Right cardiac atrium (tissue), 5 donors: ENCODE data around the gene CARD19. TPM values are rescaled to one million over a fixed set of nuclear protein-coding genes. Genes with fewer than 3 reads are reported as not detected.

Source experiments
- ATAC-seq, 2 donors: fragments of 200-7000 bp; cut with Tn5 transposase; one replicate each; pipeline versions ENCODE4 v1.8.0 to v1.9.1; 2020; ENCODE audit warnings: moderate library complexity in 2 of 2, mild to moderate bottlenecking in 1 of 2
- DNase-seq, 3 donors: peaks; one replicate each; pipeline ENCODE4 v3.0.0-alpha.2; 2020
- H3K27ac ChIP-seq: one replicate; pipeline ENCODE4 v1.5.1; 2013; ENCODE audit warnings: mild to moderate bottlenecking, low read length, control low read depth, moderate library complexity
- H3K27me3 ChIP-seq: one replicate; pipeline ENCODE4 v1.6.1; 2013; ENCODE audit not compliant: control insufficient read depth, insufficient read depth
- H3K4me1 ChIP-seq: one replicate; pipeline ENCODE4 v1.6.1; 2013; ENCODE audit warnings: low read length; ENCODE audit not compliant: control insufficient read depth, insufficient read depth
- H3K4me3 ChIP-seq: one replicate; pipeline ENCODE4 v1.5.1; 2013; ENCODE audit warnings: low read length, control low read depth
- H3K9me3 ChIP-seq: one replicate; pipeline ENCODE4 v1.6.1; 2013; ENCODE audit warnings: low read length; ENCODE audit not compliant: control insufficient read depth
- WGBS: extraction: QIAGEN DNeasy Blood & Tissue Kit; methylation state at CpG from one replicate; pipeline ENCODE4 v1.1.7; 2013; 5-methylcytosine and 5-hydroxymethylcytosine counted together
- intact Hi-C, 4 donors: fragments of 100-400 bp; cut with DNase I; formaldehyde crosslinking; loops; one replicate each; pipeline versions ENCODE4 v1.11.0 to v1.14.0; 2022 to 2023
- polyA plus RNA-seq: library from polyadenylated mRNA; stranded (reverse); fragments of 200-250 nt; gene quantifications from one replicate; pipeline ENCODE4 v1.2.3, GENCODE V29; 2013
- total RNA-seq, 4 donors: library from RNA; stranded (reverse); fragmentation: NEBNext Ultra II Directional; extraction: Animal tissue kit (Norgen Biotek cat#: 25700); gene quantifications; one replicate each; pipeline ENCODE4 v1.2.1, GENCODE V29; 2021
- donor health status: healthy with polysubstance abuse.
- donor health status: DM: no; HTN: yes; CAD: no.
- donor health status: DM: no; HTN: no; CAD: no.
- donor health status: DM: no; HTN: yes; CAD: no; lungs with severe emphysema.
- donor health status: DM: yes; HTN: yes; CAD: no.

CARD19 gene
- total and polyA plus RNA-seq, 5 donors = 17.7 to 30.3 (median 25.6) TPM

DNA sequence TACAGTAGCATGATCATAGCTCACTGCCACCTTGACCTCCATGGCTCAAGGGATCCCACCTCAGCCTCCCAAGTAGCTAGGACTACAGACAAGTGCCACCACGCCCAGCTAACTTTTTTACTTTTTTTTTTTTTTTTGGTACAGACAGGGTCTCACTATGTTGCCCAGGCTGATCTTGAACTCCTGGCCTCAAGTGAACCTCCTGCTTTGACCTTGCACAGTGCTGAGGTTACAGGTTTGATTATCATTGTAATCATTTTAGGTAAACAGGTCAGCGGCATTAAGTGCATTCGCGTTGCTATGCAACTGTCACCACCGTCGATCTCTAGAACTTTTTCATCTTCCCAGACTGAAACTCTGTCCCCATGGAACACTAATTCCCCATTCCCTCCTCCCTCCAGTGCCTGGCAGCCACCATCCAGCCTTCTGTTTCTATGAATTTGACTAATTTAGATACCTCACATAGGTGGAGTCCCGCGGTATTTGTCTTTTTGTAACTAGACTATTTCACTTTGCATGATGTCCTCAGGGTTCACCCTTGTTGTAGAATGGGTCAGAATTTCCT lies 5.8 kb upstream of the CARD19 start:
- Histone ChIP-seq H3K4me1 (no peaks in the 10 kb centered on the region), H3K27ac (no peak overlapping the region), H3K9me3 (no peaks in the 10 kb centered on the region), H3K4me3 (no peak overlapping the region), H3K27me3 (no peaks in the 10 kb centered on the region)
- WGBS = 86% methylated on average over 8 of the region's 8 CpGs
- DNase-seq (no peak), ATAC-seq (no peak)
- intact Hi-C loops = loop anchor here in 1 of 4 donors (10.0 kb wide), 1 partner anchor 365 kb away; the partner anchor contains the start of genes FAM120A and FAM120AOS

DNA sequence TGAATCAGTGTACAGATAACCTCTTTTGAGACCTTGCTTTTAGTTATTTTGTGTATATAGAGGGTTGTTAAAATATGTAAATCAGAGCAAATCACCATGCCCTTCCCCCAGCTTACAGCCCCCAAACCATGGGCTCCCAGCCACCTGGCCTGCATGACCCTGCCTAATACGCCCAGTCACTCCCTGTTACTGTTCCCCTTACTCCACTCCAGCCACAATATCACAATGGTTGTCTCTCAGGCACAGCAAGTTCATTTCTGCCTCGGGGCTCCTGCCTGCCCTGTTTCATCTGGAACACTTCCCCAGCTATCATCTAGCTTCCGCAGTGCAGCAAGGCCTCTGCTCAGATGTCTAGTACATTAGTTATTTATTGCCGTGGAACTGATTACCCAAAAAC lies 5.0 kb upstream of the CARD19 start:
- Histone ChIP-seq H3K27me3 (no peaks in the 10 kb centered on the region), H3K4me3 (no peak overlapping the region), H3K4me1 (no peaks in the 10 kb centered on the region), H3K27ac (no peak overlapping the region), H3K9me3 (no peaks in the 10 kb centered on the region)
- 86% methylated on average over 4 of the region's 4 CpGs for WGBS
- no peak for DNase-seq
- no peak for ATAC-seq
- intact Hi-C loops = loop anchor here in 1 of 4 donors (10.0 kb wide), 1 partner anchor 364 kb away; the partner anchor contains the start of genes FAM120A and FAM120AOS

GRCh38 chr9:93091453-93092081 lies 4.5 kb upstream of the CARD19 start:
- Histone ChIP-seq H3K27ac (no peak overlapping the region), H3K4me3 (no peak overlapping the region), H3K9me3 (no peaks in the 10 kb centered on the region), H3K4me1 (no peaks in the 10 kb centered on the region), H3K27me3 (no peaks in the 10 kb centered on the region)
- DNase-seq = no peak
- intact Hi-C loops = loop anchor here in 1 of 4 donors (10.0 kb wide), 1 partner anchor 363 kb away; the partner anchor contains the start of genes FAM120A and FAM120AOS
- no peak for ATAC-seq
- 76% methylated on average over 3 of the region's 3 CpGs for WGBS

DNA sequence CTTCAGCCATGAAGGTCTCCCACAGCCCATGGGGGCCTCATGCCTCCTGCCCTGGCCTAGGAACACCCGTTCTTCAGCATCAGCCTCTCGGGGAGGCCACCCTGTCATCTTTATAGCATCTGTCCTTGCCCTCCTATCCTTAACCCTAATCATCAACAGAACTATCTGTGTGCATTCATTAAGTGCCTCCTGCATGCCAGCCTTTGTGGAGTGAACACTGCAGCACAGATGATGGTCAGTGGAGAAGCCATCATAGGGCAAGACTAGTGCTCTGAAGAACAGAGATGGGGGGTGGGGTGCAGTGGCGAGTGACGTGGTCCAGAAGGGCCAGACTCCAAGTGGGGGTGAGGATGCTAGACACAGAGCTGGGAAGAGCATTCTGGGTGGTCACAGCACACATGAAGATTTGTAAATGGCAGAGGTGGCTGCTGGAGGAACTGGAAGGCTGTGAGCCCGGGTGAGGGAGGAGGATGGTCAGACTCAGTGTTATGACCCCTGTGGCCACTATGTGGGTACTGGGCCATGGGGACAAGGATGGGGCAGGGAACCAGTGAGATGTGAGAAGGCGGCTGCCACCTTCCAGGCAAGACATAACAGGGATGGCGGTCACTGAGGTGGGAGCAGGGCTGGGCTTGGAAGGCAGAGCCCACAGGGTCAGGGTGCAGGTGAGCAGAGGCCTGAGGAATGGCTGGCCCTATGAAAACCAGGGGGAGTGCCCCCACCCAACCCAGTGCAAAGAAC lies 3.6 kb upstream of the CARD19 start:
- intact Hi-C loops = loop anchor here in 1 of 4 donors (10.0 kb wide), 1 partner anchor 362 kb away; the partner anchor contains the start of genes FAM120A and FAM120AOS
- H3K27me3 ChIP-seq = no peaks in the 10 kb centered on the region
- H3K4me1 ChIP-seq = no peaks in the 10 kb centered on the region
- no peak overlapping the region for H3K4me3 ChIP-seq
- no peak for DNase-seq
- ATAC-seq = no peak
- no peak overlapping the region for H3K27ac ChIP-seq
- WGBS = 85% methylated on average over 7 of the region's 7 CpGs
- no peaks in the 10 kb centered on the region for H3K9me3 ChIP-seq

- intact Hi-C loops = loop anchor here in 1 of 4 donors (10.0 kb wide), 1 partner anchor 361 kb away; the partner anchor contains the start of genes FAM120A and FAM120AOS
- H3K9me3 ChIP-seq = no peaks in the 10 kb centered on the region
- DNase-seq = peak in 1 of 3 donors; percentile 53
- no peaks in the 10 kb centered on the region for H3K27me3 ChIP-seq
- ATAC-seq = no peak
- peak overlapping the region; percentile 52 for H3K27ac ChIP-seq
- H3K4me3 ChIP-seq = no peak overlapping the region
- 25% methylated on average over 11 of the region's 11 CpGs for WGBS
- H3K4me1 ChIP-seq = peaks cover 5% of the 10 kb centered on the region
These were observed 2.7 kb upstream of the CARD19 start for GRCh38 chr9:93093127-93093876.

DNA sequence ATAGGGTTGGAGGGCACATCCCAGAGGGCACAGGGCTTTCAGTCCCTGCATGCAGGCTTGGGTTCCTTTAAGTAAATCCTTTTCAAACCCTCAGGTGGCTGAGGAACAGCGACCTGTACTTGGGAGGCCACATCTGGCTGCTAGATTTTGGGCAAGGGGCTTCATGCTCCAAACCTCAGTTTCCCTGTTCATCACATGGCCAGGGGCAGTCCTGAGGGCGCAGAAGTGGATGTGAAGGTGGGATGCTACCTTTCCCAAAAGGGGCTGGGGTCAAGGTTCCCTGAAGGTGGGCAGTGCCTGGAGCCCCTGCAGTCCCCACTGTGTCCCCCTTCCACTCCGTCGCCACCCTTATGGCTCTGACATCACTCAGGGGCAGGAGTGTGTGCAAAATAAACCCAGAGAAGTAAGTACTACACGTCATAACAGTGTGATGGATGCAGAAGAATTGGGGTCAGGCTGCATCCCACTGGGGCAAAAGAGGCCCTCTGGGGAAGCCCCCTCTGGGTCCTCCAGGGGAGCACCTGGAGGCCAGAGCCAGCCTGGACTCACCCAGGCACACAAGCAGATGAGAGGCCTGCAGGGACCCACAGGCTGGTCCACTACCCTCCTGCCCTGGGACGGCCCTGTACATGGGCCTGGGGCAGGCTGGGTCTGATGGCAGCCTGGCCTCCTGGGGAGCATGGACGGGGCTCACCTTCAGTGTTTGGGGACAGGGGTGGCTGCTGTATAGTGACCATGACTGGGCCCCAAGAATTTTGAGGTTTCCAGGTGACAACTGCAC lies 1.9 kb upstream of the CARD19 start:
- no peaks in the 10 kb centered on the region for H3K9me3 ChIP-seq
- intact Hi-C loops = loop anchor here in 1 of 4 donors (10.0 kb wide), 1 partner anchor 361 kb away; the partner anchor contains the start of genes FAM120A and FAM120AOS
- DNase-seq (no peak), ATAC-seq (no peak)
- peaks cover 5% of the 10 kb centered on the region for H3K4me1 ChIP-seq
- no peaks in the 10 kb centered on the region for H3K27me3 ChIP-seq
- WGBS = 61% methylated on average over 7 of the region's 7 CpGs
- H3K27ac ChIP-seq = peak overlapping the region; percentile 85
- H3K4me3 ChIP-seq = no peak overlapping the region

- peak overlapping the region; percentile 85 for H3K27ac ChIP-seq
- 36% methylated on average over 11 of the region's 11 CpGs for WGBS
- intact Hi-C loops = loop anchor here in 1 of 4 donors (10.0 kb wide), 1 partner anchor 360 kb away; the partner anchor contains the start of genes FAM120A and FAM120AOS
- ATAC-seq (no peak), DNase-seq (peak; percentile 66 to 89 (median 84))
- peak overlapping the region; percentile 23 for H3K4me3 ChIP-seq
- no peaks in the 10 kb centered on the region for H3K27me3 ChIP-seq
- no peaks in the 10 kb centered on the region for H3K9me3 ChIP-seq
- peaks cover 8% of the 10 kb centered on the region for H3K4me1 ChIP-seq
These were observed 1.3 kb upstream of the CARD19 start for GRCh38 chr9:93094658-93095204.

- ATAC-seq (peak; percentile 89 to 90), DNase-seq (peak; percentile 100)
- 4% methylated on average over 90 of the region's 95 CpGs for WGBS
- Histone ChIP-seq H3K4me1 (peaks cover 8% of the 10 kb centered on the region), H3K9me3 (no peaks in the 10 kb centered on the region), H3K27me3 (no peaks in the 10 kb centered on the region), H3K27ac (peak overlapping the region; percentile 85), H3K4me3 (peak overlapping the region; percentile 23)
- intact Hi-C loops = loop anchor here in 1 of 4 donors (10.0 kb wide), 1 partner anchor 359 kb away; the partner anchor contains the start of genes FAM120A and FAM120AOS
These were observed 549 bp upstream of the CARD19 start for GRCh38 chr9:93095205-93096130.
